Adipocyte (in vitro differentiated cells): Measurements from ENCODE around the gene KCNAB2.

ENCODE experiments used
- DNase-seq: peaks from one replicate; pipeline ENCODE4 v3.0.0-alpha.2; 2015; ENCODE audit warnings: low read depth
- H3K27me3 ChIP-seq: replicated peaks from 2 replicates; pipeline ENCODE4 v1.7.0; 2013; ENCODE audit warnings: mild to moderate bottlenecking, low read length, moderate library complexity; ENCODE audit not compliant: control insufficient read depth, insufficient read depth
- H3K36me3 ChIP-seq: 2 replicates; pipeline ENCODE4 v1.7.0; 2013; ENCODE audit warnings: low read length, mild to moderate bottlenecking, moderate library complexity; ENCODE audit not compliant: control insufficient read depth, insufficient read depth, severe bottlenecking
- H3K4me1 ChIP-seq: 2 replicates; pipeline ENCODE4 v1.7.0; 2013; ENCODE audit warnings: mild to moderate bottlenecking, low read length, moderate library complexity; ENCODE audit not compliant: control insufficient read depth, insufficient read depth
- H3K4me3 ChIP-seq: 2 replicates; pipeline ENCODE4 v1.7.0; 2013; ENCODE audit warnings: mild to moderate bottlenecking, low read length, moderate library complexity
- H3K9ac ChIP-seq: 2 replicates; pipeline ENCODE4 v1.7.0; 2013; ENCODE audit warnings: mild to moderate bottlenecking, low read length, moderate library complexity
- H3K9me3 ChIP-seq: 2 replicates; pipeline ENCODE4 v1.7.0; 2013; ENCODE audit warnings: mild to moderate bottlenecking, low read length, moderate library complexity; ENCODE audit not compliant: control insufficient read depth

The KCNAB2 gene

DNA sequence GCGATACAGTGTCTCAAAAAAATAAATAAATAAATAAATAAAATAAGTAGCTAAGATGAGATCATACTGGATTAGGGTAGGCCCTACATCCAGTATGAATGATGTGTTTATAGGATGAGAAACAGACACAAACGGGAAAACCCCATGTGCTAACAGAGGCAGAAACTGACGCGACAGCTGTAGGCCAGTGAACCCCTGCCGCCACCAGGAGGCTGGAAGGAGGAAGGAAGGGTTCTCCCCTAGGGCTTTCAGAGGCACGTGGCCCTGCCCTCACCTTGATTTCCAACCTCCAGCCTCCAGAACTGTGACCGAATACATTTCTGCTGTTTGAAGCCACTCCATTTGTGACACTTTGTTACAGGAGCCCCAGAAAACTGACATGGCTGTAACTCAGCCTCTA is 95.9 kb downstream of the KCNAB2 start:
- DNase-seq: no peak
- Histone ChIP-seq H3K4me1 (peaks cover 2% of the 10 kb centered on the region), H3K9me3 (no peaks in the 10 kb centered on the region), H3K9ac (no peak overlapping the region), H3K36me3 (no peaks in the 10 kb centered on the region), H3K4me3 (no peak overlapping the region), H3K27me3 (peaks cover 59% of the 10 kb centered on the region)

DNA sequence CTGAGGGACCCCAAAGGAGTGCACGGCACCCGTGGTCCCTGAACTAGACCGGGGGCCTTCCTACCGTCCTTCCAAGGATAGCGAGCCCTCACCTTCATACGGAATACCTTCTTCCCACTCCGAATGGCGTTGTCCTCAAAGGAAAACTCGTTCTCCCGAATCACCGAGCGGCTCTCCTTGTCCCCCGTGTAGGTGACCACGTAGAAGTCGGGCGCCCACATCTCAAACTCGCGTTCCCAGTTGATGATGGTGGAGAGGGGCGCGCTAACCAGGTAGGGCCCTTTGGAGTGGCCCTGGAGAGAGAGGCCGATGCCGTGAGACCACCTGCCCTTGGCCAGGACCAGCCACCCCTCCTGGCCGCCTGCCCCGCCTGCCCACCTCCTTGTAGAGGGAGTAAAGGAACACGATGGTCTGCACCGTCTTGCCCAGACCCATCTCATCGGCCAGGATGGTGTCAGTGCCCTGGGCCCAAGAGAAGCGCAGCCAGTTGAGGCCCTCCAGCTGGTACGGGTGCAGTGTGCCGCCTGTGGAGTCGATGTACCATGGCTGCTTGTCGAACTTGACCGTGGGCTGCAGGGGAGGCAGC is 96.4 kb downstream of the KCNAB2 start:
- no peak for DNase-seq
- H3K9me3 ChIP-seq: no peaks in the 10 kb centered on the region
- H3K27me3 ChIP-seq: peaks cover 59% of the 10 kb centered on the region
- H3K4me1 ChIP-seq: peaks cover 2% of the 10 kb centered on the region
- no peak overlapping the region for H3K9ac ChIP-seq
- no peaks in the 10 kb centered on the region for H3K36me3 ChIP-seq
- no peak overlapping the region for H3K4me3 ChIP-seq

DNA sequence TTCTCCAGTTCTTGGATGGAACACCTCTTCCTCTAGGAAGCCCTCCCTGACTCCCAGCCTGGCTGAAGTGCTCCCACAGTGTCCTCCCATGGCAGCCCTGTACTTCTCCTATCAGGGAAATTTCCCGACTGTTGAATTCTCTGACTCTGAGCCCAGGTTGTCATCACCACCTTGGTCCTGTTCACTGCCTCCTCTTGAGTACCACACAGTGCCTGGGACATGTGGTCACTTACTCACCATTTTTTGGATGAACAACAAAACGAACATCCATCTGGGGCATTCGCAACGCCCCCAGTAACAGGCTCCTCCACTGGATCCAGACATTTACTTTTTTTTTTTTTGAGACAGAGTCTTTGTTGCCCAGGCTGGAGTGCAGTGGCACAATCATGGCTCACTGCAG is 97.0 kb downstream of the KCNAB2 start:
- no peak for DNase-seq
- Histone ChIP-seq H3K4me3 (no peak overlapping the region), H3K27me3 (peaks cover 57% of the 10 kb centered on the region), H3K4me1 (peaks cover 2% of the 10 kb centered on the region), H3K9me3 (no peaks in the 10 kb centered on the region), H3K9ac (no peak overlapping the region), H3K36me3 (no peaks in the 10 kb centered on the region)

DNA sequence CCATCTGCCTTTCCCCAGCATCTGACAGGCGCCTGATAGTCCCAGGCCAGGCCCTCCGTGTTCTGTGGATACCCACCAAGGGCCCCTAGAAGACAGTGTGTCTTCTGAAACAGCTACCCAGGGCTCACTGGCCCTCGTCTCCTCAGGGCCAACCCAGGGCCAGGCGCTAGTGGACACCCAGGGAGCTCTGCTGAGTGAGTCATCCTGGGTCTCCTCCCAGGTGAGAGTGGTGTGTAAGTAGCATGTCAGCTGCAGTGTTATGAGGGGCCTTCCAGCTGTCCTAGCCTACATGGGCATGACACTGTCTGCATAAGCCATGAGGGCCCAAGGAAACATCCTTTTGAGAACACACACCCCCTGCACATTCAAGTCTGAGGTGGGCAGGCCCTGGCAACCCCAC is 97.7 kb downstream of the KCNAB2 start:
- H3K36me3 ChIP-seq: no peaks in the 10 kb centered on the region
- no peak overlapping the region for H3K9ac ChIP-seq
- no peak for DNase-seq
- peaks cover 60% of the 10 kb centered on the region for H3K27me3 ChIP-seq
- H3K9me3 ChIP-seq: no peaks in the 10 kb centered on the region
- no peak overlapping the region for H3K4me3 ChIP-seq
- peaks cover 2% of the 10 kb centered on the region for H3K4me1 ChIP-seq

DNA sequence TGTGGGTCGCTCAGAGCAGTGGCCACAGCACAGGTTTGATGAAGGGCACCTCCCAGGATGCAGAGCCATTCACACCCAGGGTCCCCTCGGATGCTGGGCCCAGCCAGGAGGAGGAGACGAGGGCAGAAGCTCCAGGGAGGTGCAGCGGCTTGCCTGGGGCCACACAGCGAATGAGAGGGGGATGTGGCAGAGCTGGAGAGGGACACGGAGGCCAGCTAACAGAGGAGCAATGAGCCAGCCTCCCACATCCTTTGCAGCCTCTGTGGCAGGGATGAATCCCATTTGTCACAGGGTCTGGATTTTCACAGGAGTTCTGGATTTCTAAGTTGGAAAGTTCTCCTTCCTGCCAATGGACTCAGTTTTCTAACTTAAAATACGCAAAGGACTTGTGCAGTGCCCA is 98.5 kb downstream of the KCNAB2 start:
- H3K9me3 ChIP-seq: no peaks in the 10 kb centered on the region

DNA sequence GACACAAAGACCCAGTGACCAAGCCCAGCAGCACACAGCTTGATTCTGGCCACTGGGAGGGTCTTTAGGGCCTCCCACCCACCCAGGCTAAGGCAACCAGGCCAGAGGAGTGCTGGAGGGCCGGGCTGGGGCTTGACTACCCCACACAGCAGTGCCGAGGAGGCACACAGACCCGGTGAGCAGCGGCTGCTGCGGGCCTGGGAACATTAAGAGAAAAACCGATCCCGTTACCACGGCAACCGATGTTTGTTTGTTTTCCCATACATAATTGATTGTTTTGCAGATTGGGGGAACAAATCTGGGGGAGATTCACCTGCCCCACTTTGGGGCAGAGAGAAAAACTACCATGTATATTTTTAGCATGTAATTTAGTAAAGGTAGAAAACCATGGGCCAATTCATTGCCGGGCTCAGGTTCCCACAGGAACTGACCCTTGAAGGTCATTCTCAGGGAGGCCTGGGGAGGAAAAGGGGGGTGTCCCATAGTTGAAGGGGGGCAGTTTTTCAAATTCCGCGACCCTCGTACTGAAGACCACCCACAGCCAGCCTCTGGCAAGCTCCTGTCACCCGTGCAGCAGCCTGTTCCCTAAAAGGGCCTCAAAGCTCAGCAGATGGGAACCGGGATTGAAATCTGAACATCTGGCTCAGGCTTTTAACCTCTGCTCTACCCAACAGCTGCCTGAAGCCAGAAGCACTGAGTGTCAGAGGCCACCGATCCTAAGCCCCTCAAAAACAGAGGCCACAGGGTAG is 99.1 kb downstream of the KCNAB2 start:
- Histone ChIP-seq H3K9ac (no peak overlapping the region), H3K36me3 (no peaks in the 10 kb centered on the region), H3K4me1 (peaks cover 2% of the 10 kb centered on the region), H3K9me3 (peaks cover 6% of the 10 kb centered on the region), H3K4me3 (no peak overlapping the region), H3K27me3 (peaks cover 62% of the 10 kb centered on the region)
- DNase-seq: no peak

More for the DNA sequence above, 98.5 kb downstream of the KCNAB2 start:
- no peak for DNase-seq
- H3K36me3 ChIP-seq: no peaks in the 10 kb centered on the region
- H3K27me3 ChIP-seq: peaks cover 59% of the 10 kb centered on the region
- H3K9ac ChIP-seq: no peak overlapping the region
- H3K4me3 ChIP-seq: no peak overlapping the region
- H3K4me1 ChIP-seq: peaks cover 2% of the 10 kb centered on the region

DNA sequence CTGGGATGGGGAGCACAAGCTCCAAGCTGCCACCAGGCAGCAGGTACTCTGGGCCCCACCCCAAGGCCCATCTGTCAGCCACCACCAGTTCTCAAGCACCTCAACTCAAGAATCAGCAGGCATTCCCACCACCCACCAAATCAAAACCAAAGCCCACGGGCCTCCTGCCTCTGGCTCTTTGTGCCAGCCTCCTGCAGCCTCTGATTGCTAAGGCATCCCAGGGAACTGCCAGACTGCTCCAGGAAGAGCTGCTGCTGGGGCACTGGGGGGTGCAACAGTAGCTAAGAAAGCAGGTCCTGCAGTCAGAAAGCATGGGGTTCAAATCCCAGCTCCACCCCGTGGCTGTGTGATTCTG is 99.7 kb downstream of the KCNAB2 start:
- Histone ChIP-seq H3K9me3 (peaks cover 8% of the 10 kb centered on the region), H3K4me1 (peaks cover 2% of the 10 kb centered on the region), H3K9ac (no peak overlapping the region), H3K27me3 (peaks cover 65% of the 10 kb centered on the region), H3K36me3 (no peaks in the 10 kb centered on the region), H3K4me3 (no peak overlapping the region)
- DNase-seq: no peak

DNA sequence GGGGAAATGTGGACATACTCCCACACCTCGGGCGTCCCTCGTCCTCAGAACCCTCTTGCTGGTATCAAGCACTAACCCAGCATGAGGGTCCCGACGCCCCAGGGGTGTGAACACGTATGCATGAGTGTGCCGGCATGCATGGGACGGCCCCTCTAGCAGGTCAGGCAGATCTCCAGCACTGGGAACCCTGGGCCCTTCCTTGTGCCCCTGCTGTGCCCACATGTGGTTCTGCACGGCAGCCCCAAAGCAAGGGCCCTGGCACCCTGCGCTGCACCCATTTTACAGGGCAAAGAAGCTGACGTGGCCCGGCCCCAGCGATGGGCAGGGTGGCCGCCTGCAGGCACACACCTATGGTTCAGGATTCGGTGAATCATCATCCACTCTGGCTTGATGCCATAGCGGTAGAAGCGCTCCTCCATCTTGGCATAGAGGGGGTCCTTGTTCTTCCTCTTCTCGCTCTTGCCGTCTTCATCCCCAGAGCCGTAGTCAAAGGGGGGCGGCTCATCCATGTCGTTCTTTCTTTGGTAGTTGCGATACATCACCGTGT is 100.2 kb downstream of the KCNAB2 start:
- peaks cover 2% of the 10 kb centered on the region for H3K4me1 ChIP-seq
- no peak for DNase-seq
- peaks cover 68% of the 10 kb centered on the region for H3K27me3 ChIP-seq
- no peaks in the 10 kb centered on the region for H3K36me3 ChIP-seq
- H3K9ac ChIP-seq: no peak overlapping the region
- peaks cover 8% of the 10 kb centered on the region for H3K9me3 ChIP-seq
- no peak overlapping the region for H3K4me3 ChIP-seq

DNA sequence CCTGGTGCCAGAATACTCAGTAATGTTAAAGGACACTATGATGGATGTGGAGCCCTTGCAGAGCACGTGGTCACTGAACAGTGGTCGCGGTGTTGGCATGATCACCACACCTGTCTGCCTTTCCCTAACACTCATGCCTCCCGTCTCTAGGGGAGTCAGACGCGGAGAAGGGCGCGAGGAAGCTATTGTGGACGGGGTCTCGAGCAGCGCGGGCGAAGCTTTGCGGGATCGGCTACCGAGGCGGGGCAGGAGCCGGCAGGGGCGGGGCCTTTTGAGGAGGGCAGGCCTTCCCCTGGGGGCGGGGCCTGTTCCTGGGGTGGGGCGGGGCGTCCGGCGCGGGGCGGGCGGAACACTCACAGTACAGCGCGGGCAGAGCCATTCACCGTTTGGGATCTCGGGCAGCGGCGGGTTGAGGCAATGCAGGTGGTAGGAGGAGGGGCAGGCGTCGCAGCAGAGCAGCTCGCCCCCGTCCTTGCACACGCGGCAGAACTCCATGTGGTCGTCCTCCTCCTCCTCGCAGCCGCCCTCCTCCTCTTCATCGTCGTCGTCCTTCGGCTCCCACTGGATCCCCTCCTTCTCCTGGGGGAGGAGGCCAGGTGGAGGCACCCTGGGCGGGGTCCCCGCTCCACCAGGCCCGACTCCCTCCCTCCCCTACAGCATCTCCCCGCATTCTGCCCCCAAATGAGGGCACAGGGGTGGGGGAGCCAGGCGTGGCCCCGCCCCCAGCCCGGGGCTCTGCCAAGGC is 103.0 kb downstream of the KCNAB2 start:
- Histone ChIP-seq H3K4me1 (peaks cover 2% of the 10 kb centered on the region), H3K9me3 (peaks cover 8% of the 10 kb centered on the region), H3K27me3 (peaks cover 74% of the 10 kb centered on the region), H3K4me3 (no peak overlapping the region), H3K9ac (no peak overlapping the region), H3K36me3 (no peaks in the 10 kb centered on the region)
- DNase-seq: peak; percentile 30

DNA sequence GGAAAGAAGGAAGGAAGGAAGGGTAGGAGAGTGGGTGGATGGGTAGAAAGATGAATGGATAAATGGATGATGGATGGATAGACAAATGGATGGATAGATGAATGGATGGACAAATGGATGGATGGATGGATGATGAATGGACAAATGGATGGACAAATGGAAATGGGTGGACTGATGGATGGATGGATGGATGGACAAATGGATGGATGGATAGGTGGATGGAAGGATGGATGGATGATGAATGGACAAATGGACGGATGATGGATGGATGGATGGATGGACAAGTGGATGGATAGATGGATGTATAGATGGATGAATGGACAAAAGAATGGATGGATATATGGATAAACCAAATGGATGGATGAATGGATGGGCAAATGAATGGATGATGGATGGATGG is 103.9 kb downstream of the KCNAB2 start:
- peaks cover 8% of the 10 kb centered on the region for H3K9me3 ChIP-seq
- no peaks in the 10 kb centered on the region for H3K36me3 ChIP-seq
- no peak overlapping the region for H3K9ac ChIP-seq
- H3K4me3 ChIP-seq: no peak overlapping the region
- DNase-seq: no peak
- peaks cover 68% of the 10 kb centered on the region for H3K27me3 ChIP-seq
- H3K4me1 ChIP-seq: peaks cover 2% of the 10 kb centered on the region
